ENCODE results near the gene FREM3.
A peak's percentile ranks its signal among the peaks of the same experiment; 100 is the strongest.

FREM3 gene

DNA sequence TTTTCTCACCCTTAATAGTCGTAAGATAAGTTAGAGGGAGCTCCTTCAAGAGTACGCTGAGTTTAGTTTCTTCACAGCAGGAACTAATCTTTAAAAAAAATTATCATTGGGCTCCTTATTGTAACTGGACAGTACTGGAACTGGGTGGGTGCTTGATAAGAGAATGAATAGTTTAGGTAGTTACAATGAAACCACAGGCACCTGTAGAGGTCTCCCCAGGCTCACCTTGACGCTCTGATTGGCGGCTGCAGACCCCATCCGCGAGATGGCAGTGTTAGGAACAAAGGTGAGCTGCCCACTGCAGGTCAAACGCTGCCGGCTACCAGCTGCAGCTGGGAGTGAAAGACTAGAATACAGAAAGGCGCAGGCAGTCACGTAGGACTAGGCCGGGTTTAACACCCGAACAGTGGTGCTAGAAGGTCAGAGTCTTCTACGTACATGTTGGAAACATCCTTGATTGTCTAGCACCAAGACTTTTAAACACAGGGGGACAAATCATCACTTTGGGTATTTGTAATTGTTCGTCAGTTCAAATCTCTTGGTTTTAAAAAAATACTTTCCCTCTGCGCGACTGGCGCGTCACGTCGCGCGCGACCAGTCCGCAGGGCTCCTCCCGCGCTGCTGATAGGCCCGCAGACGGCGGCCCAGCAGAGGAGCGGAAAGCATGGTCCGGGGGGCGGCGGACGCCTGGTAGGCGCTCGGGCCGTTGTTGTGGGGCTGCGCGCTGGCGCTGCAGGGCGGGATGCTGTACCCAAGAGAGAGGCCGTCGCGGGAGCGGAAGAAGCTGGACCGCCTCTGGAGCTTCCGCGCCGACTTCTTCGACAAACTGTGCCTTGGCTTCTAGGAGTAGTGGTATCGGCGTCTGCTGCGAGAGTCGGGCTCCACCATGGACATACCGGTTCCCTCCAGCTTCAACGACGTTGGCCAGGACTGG, 141.4 kb downstream of the FREM3 start:
- peak; percentile 66 for DNase-seq (ENCODE audit: low read depth)
- TF ChIP-seq, protein P1, sequence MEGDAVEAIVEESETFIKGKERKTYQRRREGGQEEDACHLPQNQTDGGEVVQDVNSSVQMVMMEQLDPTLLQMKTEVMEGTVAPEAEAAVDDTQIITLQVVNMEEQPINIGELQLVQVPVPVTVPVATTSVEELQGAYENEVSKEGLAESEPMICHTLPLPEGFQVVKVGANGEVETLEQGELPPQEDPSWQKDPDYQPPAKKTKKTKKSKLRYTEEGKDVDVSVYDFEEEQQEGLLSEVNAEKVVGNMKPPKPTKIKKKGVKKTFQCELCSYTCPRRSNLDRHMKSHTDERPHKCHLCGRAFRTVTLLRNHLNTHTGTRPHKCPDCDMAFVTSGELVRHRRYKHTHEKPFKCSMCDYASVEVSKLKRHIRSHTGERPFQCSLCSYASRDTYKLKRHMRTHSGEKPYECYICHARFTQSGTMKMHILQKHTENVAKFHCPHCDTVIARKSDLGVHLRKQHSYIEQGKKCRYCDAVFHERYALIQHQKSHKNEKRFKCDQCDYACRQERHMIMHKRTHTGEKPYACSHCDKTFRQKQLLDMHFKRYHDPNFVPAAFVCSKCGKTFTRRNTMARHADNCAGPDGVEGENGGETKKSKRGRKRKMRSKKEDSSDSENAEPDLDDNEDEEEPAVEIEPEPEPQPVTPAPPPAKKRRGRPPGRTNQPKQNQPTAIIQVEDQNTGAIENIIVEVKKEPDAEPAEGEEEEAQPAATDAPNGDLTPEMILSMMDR (conservative IDR thresholded peaks at IDR 0.05; ENCODE audit: low read depth, low read length) = peak; percentile 83
- peak overlapping the region; percentile 67 for H3K4me3 ChIP-seq (ENCODE audit: low read length)

DNA sequence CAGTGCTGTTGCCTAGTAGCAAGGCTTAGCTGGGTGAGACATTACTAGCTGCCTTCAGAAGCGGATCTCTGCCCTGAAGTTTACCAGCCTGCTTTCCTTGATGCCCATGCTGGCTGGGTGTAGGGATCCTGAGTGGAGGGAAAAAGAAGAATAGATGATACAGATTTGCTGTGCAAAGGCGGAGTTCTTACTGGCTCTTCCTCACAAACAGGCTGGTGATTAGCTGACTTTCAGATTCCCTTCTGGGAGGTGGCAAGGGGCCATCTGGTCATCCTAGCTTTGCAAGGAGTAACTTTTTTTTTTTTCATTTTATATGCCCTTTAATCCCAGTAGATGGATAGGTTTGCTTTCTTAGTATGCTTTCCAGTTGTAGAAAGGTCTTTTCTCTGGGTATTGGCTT, 142.2 kb downstream of the FREM3 start:
- TF ChIP-seq, protein P1 (conservative IDR thresholded peaks at IDR 0.05; ENCODE audit: low read depth, low read length) = no peak
- DNase-seq (ENCODE audit: low read depth) = no peak
- H3K4me3 ChIP-seq (ENCODE audit: low read length) = no peak overlapping the region

DNA sequence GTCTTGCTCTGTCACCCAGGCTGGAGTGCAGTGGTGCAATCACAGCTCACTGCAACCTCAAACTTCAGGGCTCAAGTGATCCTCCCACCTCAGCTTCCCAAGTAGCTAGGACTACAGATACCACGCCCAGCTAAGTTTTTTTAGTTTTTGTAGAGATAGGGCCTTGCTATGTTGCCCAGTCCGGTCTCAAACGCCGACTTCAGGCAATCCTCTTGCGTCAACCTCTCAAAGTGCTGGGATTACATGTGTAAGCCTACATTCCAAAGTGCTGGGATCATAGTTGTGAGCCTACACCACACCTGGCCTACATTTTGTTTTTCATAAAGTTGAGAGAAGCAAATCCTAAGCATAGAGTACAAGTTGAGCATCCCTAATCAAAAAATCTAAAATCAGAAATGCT, 144.8 kb downstream of the FREM3 start:
- DNase-seq (ENCODE audit: low read depth) = peak; percentile 18
- no peak overlapping the region for H3K4me3 ChIP-seq (ENCODE audit: low read length)
- TF ChIP-seq, protein P1 (conservative IDR thresholded peaks at IDR 0.05; ENCODE audit: low read depth, low read length) = no peak

DNA sequence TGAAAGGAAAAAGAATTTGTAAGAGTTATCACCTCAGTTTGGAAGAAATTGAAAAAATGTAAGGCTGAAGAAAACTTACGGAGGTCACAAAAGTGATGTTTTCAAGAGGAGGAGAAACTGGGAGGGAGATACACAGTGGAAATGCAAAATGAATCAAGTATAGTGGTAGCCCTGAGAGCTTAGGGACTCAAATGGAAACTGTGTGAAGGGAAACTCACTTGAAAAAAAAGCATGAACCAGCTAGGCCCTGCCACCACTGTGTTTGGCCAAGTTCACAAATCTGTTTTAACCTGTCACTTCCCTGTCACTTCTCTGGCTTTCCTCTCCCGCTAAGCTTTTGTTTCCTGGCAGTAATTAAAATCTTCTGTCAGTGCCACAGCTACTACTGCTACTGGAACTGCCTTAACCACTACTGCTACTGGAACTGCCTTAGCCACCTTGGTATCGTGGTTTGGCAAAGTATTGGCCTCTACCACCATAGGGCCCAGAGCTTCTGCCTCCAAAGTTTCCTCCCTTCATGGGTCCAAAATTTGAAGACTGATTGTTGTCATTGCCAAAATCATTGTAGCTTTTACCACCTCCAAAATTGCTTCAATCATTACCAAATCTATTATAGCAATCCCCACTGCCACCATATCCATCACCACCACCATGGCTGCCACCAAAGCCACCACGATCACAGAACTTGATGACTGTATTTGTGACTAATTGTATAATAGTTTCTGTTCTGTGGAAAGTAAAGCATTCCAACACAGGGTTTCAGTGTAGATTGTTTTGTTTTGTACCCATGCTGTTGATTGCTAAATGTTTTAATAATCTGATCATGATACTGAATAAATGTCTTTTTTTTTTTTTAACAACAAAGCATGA, 145.5 kb downstream of the FREM3 start:
- DNase-seq (ENCODE audit: low read depth) = no peak
- H3K4me3 ChIP-seq (ENCODE audit: low read length) = no peak overlapping the region
- TF ChIP-seq, protein P1 (conservative IDR thresholded peaks at IDR 0.05; ENCODE audit: low read depth, low read length) = no peak

DNA sequence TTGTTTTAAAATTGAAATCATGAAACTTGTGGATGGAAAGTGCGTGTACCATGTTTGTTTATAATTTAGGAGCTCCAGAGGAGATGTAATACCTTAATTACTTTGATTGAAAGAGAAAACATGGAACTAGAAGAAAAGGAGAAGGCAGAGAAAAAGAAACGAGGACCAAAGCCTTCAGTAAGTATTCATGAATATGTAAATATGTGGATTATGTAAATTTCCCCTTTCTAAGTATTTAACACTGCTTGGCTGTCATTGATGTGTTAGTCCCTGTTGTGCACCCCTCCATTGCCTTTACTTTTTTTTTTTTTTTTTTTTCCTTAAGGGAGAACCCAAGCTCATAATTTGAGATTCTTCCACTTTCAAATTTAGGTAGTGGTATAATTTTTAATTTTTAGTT, 150.5 kb downstream of the FREM3 start:
- TF ChIP-seq, protein P1 (conservative IDR thresholded peaks at IDR 0.05; ENCODE audit: low read depth, low read length) = no peak
- no peak overlapping the region for H3K4me3 ChIP-seq (ENCODE audit: low read length)
- no peak for DNase-seq (ENCODE audit: low read depth)

DNA sequence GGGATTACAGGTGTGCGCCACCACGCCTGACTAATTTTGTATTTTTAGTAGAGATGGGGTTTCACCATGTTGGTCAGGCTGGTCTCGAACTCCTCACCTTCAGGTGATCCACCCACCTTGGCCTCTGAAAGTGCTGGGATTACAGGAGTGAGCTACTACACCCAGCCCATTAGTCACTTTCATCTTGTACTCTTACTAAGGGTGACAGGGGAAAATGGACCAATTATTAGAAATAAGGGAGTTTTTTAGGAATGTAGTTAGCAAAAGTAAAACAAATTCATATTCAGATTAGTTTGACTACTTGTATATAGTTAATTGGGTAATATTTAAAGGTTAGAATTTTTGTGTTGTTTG, 160.8 kb downstream of the FREM3 start:
- TF ChIP-seq, protein P1 (conservative IDR thresholded peaks at IDR 0.05; ENCODE audit: low read depth, low read length) = no peak
- DNase-seq (ENCODE audit: low read depth) = no peak
- no peak overlapping the region for H3K4me3 ChIP-seq (ENCODE audit: low read length)

All from retinal pigment epithelial cell (primary cell).